Right lung (tissue), 5 donors: ENCODE measurements around the gene NR4A2. TPM values are rescaled to one million over a fixed set of nuclear protein-coding genes. Genes with fewer than 3 reads are reported as not detected.
"Not testable (repeated sequence)": the region's sequence is repeated elsewhere in the genome, so short reads cannot be mapped to it uniquely, and the experiment has no call there.

Experiments used
- DNase-seq, 2 donors: peaks; one replicate each; pipeline ENCODE4 v3.0.0-alpha.2; 2013
- polyA plus RNA-seq, 5 donors: library from polyadenylated mRNA; unstranded; fragments of 120-200 nt; gene quantifications; one replicate each; pipeline versions ENCODE4 v1.2.1 to v1.2.3, GENCODE V29; 2013; ENCODE audit warnings: inconsistent platforms in 1 of 5, low replicate concordance in 1 of 5; ENCODE audit not compliant: insufficient read length in 5 of 5, insufficient read depth in 1 of 5

Gene NR4A2
- polyA plus RNA-seq, 5 donors = 1.8 to 5.2 (median 3.6) TPM

GRCh38 chr2:156322686-156323231 is 9.8 kb downstream of the NR4A2 start:
- DNase-seq = no peak

DNA sequence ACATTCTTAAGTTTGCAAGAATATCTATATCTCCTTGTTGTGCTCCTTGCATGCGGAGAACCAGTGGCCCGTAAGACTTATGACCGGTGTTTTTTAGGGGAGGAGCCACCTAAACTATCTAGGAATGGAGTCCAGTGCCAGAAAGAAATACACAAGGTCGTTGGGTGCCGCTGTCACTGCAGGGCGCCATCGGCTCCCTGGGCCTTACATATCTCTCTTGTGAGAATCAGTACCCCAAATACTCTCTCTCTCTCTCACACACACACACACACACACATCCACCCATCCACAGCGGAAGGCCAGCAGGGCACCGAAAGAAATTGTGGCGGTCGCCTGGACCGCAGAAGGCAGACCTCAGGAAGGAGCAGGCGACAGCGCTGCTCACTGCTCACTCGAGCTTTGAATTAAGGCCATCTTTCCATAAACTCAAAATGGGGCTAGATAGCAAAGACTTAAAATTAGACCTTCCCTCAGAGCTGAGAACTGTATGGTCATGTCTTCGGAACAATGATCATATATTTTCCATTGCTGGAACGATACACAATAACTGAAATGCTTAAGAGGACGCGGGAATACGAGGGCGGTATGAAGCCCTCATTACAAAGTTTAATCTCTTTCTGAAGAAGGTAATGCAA is 10.4 kb downstream of the NR4A2 start:
- no peak for DNase-seq

- no peak for DNase-seq
Observed at GRCh38 chr2:156321243-156321904, 11.1 kb downstream of the NR4A2 start.

- DNase-seq = no peak
Observed at GRCh38 chr2:156320486-156321098, 11.9 kb downstream of the NR4A2 start.

DNA sequence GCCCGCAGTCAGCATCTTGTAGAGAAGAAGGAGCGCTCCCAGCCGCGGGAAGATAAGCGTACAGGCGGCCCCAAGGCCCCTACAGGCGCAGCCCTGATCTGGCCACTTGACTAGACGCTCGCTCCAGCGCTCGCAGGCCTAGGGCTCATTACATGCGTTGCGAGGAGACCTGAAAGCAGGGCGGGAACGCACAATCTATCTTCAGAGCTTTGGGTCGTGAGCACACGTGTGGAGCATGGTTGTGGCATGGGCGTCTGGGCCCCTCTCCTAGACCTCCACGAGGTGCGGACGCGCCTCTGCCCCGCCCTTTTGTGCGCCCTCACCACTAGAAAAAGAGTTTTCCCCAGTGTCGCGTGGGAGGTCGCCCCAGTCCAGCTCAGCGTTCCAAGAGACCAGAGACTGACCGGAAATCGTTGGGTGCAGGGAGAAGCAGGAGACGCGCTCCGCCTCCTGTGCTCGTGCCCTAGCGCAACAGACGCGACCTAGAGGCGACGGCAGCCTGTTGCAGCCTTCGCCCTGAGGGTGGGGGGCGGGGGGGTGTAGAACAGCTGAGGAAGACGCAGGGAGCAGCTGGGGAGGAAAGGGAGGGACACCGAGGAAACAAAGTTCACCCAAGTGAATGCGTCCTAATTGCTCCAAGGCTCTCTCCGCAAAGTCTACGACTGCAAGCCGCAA is 12.6 kb downstream of the NR4A2 start:
- DNase-seq = no peak

DNA sequence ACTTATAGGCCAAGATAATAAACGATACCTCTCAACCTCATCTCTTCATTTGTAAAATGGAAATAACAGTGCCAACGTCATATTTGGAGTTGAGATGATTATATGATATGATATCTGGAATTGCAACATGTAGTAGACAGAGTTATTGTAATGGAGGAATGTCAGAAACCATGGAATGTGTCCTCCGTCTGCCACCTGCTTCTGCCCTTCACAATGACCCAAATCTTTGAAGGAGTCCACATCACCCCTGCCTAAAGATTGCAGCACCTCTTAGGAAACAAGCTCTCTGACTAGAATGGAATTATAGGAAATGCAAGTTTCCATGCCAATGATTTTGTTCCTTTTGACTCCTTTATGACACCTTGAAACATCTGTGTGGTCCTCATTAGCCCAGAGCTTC is 14.9 kb downstream of the NR4A2 start:
- DNase-seq = no peak

GRCh38 chr2:156311976-156312375 is 20.5 kb downstream of the NR4A2 start:
- no peak for DNase-seq

GRCh38 chr2:156310773-156311172 is 21.7 kb downstream of the NR4A2 start:
- no peak for DNase-seq

DNA sequence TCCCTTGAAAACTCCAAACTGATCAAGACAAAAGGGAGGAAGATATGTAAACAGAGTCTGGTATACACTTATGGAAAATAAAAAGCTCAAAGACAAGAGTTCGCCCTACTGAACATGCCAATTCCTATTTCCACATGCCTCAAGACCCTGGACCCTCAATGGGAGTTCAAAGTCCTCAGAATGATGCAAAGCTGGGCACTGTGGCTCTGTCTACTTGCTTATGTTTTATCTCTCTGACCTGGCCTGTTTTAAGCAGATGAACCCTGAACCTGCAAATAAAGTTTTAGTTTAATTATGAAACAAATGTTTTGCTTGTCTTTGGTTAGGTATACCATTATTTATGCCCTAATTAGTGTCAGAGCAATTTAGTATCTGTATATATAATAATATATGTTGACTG is 22.6 kb downstream of the NR4A2 start:
- DNase-seq = no peak

DNA sequence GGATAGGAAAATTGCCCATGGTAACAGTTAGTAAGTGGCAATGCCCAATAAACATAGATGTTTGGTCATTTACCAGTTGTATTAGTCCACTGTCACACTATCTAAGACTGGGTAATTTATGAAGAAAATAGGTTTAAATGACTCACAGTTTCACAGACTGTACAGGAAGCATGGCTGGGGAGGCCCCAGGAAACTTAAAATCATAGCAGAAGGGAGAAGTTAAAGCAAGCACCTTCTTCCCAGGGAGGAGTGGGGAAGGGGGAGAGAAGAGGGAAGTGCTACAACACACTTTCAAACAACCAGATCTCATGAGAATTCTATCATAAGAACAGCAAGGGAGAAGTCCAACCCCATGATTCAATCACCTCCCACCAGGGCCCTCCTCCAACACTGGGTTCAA is 23.4 kb downstream of the NR4A2 start:
- DNase-seq = no peak

DNA sequence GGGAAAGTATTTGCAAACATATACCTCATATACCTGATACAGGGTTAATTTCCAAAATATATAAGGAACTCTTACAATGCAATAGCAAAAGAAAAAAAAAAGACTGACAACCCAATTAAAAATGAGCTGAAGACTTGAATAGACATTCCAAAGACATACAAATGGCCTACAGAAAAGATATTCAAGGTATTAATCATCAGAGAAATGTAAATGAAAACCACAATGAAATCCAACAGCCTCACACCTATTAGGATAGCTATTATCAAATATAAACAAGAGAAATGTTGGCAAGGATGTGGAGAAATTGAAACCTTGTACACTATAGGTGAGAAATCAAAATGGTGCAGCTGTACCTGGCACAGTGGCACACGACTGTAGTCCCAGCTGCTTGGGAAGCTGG is 25.7 kb downstream of the NR4A2 start:
- no peak for DNase-seq

DNA sequence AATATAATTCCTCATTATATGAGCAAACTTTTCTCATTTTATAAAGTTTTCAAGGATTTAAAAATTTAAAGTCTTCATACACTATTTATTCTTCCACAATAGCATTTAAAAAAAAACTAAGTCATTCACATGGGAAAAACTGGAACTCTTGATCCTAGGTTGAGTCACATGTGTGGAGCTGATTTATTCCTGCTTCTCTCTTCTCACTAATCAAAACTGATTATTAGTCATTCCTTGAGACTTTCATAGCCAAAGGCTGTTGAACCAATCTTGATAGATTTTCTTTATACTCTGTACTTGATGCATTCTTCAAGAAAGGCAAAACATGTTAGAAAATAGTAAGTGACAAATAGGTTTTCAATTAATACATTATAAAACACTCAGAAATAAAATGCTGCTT is 27.4 kb downstream of the NR4A2 start:
- DNase-seq = no peak

DNA sequence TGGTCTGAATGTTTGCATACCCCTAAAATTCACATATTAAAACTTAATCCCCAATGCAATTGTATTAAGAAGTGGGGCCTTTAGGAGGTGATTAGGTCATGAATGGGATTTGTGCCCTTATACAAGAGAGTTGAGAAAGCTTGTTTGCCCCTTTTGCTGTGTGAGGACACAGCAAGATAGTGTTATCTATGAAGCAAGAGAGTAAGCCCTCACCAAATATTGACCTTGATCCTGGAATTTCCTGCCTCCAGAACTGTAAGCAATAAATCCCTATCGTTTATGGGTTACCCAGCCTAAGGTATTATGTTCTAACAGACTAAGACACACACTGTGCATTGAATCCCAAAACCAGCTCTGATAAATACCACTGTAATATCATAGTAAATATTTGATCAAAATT is 32.2 kb downstream of the NR4A2 start:
- no peak for DNase-seq

DNA sequence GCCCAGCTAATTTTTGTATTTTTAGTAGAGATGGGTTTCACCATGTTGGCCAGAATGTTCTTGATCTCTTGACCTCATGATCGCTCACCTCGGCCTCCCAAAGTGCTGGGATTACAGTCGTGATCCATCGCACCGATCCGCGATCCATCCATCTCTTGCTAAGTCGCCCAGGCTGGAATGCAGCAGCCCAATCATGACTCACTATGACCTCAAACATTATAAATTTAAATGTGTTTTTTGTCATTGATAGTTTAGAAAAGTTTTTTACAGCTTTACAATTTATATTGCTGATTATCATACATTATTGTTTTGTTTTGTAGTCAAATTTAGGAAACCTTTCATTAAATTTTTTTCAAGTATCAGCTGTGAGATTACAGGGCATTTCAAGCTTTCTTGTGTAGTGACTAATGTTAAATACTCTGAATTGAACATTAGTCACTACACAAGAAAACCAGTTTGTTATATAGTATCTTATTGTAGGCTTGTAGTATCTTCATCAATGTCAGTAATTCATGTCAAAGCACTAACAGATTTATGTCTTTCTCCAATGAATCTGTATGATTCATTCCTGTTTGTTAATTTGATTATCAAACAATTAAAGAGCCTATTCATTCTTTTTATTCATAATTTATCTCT is 37.5 kb downstream of the NR4A2 start:
- DNase-seq = no peak

DNA sequence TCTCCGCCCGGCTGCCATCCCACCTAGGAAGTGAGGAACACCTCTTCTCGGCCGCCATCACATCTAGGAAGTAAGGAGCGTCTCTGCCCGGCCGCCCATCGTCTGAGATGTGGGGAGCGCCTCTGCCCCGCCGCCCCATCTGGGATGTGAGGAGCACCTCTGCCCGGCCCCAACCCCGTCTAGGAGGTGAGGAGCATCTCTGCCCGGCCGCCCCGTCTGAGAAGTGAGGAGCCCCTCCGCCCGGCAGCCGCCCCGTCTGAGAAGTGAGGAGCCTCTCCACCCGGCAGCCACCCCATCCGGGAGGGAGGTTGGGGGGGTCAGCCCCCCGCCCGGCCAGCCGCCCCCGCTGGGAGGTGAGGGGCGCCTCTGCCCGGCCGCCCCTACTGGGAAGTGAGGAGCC is 39.1 kb downstream of the NR4A2 start:
- DNase-seq = not testable (repeated sequence)

DNA sequence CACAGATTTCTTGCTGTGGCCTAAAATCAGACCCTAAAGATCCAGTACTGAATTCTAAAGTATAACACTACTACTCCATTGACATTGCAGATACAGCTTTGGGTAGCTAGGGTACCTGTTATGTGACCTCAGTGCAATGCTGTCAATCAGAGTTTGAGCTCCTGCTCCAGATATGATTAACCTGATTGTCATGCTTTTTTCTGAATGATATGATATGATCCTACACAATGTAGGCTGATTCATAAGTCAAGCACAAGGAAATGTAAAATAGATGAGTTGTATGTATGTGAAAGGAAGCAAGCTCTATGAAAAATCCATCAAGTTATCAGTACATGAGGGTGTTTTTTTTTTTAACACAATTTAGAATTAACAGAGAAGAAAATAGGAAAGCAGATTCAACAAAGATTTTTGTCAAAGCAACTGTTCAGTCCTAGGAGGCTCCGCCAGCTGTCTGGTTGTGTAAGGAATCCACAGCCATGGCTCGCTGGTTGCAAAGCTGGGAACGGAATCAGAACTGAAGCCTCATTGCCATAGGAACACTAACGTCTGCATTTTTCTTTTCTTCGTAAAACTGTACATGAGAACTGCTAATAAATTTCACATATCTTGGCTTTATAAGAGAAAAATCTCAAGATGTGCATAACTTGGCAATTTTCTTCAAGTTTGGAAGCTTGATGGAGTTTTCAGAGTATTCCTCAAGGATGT is 52.9 kb downstream of the NR4A2 start:
- no peak for DNase-seq

Other genes starting within 250 kb of the NR4A2 start
- gene GPD2, start 103.7 kb upstream of the NR4A2 start, polyA plus RNA-seq = 10 to 100 TPM; 15.6 to 27.8 (median 25.9) TPM